IPS-NIHi11 (cell line): ENCODE measurements around the gene ZFP36.
"Not testable (repeated sequence)": the region's sequence is repeated elsewhere in the genome, so short reads cannot be mapped to it uniquely, and the experiment has no call there.

Experiments
- DNase-seq: peaks from one replicate; pipeline ENCODE4 v3.0.0; 2012; ENCODE audit warnings: mixed read lengths, low spot score

The ZFP36 gene

DNA sequence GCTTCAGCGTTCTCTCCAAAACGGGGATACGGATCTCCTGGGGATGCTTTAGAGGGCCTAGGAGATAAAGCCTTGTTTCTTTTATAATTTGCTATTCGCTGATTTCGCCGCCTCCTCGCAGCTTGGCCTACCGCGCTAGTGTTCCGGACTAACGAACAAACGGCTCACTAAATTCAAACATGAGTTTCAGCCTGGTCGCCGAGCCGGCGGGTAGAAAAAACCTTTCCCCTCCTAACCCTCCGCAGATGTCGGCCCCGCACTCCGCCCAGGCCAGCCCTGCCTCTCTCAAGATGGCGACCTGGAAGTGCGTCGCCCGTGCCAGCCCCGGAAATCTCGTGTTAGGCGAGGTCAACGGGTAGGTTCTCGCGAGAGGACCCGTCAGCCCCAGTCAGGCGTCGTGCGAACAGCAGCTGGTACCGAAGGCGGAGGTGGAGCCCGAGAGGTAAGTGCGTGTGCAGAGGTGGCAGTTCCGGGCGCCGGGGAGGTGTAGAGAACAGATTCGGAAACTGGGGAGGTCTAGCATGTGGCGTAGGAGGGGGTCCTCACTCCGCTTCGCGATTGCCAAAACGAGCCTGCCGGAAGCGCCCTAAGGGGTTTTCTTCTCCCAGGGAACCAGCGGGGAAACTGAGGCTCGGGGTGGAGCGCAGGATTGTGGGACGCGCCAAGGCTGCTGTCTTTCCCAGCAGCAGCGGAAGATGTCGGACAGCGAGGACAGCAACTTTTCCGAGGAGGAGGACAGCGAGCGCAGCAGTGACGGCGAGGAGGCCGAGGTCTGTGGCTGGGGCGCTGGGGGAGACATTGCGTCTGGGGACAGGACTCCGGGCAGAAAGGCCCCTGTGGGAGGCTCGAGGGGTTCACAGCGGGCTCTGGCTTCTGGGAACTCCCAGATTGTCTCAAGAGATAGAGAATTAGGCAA lies 38.8 kb downstream of the ZFP36 start, which contains the start of gene SUPT5H:
Gene SUPT5H (plus strand): TSS at position 387 of the 916 bp plus-strand sequence. CDS start 309 bp downstream, at position 696.
- DNase-seq = peak; percentile 100

DNA sequence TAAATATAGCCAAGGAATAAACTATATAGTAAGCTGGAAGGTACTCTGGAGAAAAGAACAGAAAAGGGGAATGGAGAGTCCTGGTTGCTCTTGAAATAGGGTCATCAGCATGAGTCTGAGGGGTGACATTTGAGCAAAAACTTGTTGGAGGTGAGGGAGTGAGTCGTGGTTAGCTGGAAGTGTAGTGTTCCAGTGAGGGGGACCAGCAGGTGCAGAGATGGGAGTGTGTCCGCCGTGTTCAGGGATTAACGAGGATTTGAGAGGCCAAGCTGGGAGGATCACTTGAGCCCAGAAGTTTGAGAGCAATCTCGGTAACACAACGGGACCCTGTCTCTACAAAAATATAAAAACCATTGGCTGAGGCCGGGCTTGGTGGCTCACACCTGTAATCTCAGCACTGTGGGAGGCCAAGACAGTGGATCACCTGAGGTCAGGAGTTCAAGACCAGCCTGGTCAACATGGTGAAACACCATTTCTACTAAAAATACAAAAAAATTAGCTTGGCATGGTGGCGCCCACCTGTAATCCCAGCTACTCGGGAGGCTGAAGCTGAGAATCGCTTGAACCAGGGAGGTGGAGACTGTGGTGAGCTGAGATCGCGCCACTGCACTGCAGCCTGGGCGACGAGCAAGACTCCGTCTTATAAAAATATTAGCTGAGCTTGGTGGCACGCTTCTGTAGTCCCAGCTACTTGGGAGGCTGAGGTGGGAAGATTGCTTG lies 39.9 kb downstream of the ZFP36 start:
- no peak for DNase-seq

DNA sequence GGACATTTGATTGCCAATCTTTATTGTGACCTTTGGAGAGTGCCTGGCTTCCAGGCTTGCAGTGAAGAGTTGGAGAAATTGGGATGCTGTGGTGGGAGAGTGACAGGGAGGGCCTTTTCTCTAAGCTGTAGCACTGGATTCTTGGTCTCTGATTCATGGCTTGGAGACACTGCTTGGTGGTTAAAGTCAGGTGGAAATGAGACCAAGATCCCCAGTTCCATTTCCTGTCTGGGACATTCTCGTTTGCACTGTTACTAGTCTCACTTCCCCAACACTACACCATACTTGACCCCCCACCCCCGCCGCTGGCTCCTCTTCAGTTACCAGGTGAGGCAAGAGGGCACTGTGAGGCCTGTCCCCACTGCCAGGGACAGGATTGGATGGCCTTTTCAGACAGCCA lies 41.6 kb downstream of the ZFP36 start:
- DNase-seq = no peak

DNA sequence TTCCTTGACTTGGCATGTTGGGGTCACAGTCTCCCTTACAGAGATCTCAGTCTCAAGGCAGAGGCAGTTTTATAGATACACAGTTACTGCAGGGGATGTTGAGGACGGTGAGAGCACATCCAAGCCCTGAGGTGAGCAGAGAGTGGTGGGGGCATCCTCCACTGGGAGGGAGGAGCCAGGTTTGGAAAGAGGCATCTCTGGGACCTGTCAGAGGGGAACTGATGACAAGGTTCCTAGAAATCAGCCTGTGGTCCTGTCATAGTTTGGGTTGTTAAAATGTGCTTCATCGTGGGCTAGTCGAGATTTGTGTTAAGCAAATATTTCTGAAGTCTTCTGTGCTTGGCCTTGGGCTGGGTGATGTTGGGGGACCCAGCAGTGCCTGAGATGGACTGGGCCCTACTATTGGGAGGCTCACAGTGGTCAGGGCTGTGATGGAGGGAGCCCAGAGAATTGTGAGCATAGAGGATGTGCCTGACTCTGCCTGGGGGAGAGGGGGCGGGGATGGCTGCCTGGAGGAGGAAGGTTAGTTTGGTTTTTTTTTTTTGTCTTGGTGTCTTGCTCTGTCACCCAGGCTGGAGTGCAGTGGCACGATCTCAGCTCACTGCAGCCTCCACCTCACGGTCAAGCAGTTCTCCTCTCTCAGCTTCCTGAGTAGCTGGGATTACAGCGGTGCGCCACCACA lies 42.6 kb downstream of the ZFP36 start:
- DNase-seq = no peak

DNA sequence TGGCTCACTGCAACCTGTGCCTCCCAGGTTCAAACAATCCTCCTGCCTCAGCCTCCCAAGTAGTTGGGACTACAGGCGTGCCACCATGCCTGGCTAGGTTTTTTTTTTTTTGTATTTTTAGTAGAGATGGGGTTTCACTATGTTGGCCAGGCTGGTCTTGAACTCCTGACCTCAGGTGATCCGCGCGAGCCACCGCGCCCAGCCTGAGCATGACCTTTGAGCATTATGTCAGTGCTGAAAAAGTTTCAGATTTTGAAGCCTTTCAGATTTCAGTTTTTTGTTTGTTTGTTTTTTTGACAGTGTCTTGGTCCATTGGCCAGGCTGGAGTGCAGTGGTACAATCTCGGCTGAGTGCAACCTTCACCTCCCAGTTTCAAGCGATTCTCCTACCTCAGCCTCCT lies 44.6 kb downstream of the ZFP36 start:
- DNase-seq = not testable (repeated sequence)
